Activated naive CD4-positive, alpha-beta T cell treated with anti-CD3 and anti-CD28 coated beads, Interleukin-2, amount 50 U/mL, for 16 hours (primary cell): Measurements from ENCODE around the gene ABCA1.
"Not testable (repeated sequence)": the region's sequence is repeated elsewhere in the genome, so short reads cannot be mapped to it uniquely, and the experiment has no call there.

Source experiments
- DNase-seq: peaks from one replicate; pipeline ENCODE4 v3.0.0-alpha.2; 2020

Gene ABCA1

DNA sequence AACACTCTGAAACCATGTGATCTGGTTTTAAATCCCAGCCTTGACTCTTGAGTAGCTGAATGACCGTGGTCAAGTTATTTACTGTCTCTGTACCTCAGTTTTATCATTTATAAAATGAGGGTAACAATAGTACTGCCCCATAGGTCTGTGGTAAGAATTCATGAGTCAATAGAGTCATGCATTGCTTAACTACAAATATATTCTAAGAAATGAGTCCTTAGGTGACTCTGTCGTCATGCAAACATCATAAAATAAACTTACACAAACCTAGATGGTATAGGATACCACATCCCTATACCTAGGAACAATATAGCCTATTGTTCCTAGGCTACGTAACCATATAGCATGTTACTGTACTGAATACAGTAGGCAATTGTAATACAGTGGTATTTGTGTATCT, 20.3 kb upstream of the ABCA1 start:
- DNase-seq: no peak

DNA sequence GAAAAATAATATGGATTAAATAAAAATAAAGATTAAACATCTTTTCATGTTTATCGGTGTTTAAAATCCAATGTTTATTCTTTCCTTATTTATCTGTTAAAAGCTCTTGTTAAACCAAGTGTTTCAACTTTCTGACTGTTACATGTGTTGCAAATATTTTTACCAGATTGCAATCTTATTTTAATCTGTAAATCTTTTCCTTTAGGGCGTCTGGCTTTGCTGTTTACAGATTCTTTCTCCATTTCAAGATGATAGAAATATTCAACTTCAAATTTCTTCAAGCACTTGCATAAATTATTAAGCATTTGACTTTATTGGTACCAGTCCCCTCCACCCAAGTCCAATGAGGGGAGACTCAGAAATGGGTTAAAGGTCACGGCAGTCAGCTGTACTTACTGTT, 16.9 kb upstream of the ABCA1 start:
- DNase-seq: no peak

DNA sequence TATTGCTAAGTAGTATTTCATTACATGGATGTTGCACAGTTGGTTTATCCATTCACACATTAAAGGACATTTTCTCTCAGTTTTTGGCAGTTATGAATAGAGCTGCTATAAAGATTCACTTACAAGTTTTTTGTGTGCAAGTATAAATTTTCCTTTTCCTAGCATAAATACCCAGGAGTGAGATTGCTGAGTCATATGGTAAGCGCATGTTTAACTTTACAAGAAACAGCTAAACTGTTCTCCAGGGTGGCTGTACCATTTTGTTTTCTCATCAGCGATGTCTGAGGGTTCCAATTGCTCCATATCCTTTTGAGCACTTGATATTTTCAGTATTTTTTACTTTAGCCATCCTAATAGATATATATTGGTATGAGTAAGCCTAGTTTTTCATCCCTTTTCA, 16.4 kb upstream of the ABCA1 start:
- no peak for DNase-seq

DNA sequence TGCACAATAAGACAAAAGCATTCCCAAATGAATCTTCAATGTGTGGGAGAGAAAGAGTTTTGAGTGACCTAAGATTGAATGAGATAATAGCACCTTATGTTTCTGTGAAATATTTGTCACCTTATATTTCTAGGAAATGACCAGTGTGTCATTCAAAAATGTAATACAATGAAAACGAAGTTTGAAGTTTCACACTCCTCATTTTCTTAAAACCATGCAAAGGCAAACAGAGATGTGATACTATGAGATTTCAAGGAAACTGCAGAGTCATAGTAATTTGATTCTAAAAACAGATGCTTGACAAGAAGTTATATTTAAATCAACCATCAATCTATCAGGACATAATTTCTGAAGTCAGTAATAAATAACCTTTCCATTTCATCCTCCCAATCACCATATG, 13.6 kb upstream of the ABCA1 start:
- DNase-seq: no peak

DNA sequence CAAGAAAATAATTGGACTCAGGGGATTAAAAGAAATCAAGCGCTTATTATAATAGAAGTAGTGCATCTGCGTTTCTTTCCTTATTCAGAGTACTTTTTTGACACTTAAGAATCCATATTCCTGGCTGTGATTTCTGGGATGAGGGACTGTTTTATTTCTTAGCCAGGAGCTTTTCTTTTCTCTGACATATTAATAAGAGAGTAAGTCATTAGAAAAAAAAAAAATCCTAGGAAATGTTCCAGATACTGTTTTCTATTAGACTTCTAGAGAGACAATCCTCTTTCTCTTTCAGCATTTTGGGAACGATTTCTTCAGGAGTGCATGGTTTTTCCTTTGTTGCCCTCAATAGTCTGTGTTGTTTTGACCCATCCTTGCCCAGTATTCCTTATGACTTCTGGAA, 8.3 kb upstream of the ABCA1 start:
- DNase-seq: no peak

DNA sequence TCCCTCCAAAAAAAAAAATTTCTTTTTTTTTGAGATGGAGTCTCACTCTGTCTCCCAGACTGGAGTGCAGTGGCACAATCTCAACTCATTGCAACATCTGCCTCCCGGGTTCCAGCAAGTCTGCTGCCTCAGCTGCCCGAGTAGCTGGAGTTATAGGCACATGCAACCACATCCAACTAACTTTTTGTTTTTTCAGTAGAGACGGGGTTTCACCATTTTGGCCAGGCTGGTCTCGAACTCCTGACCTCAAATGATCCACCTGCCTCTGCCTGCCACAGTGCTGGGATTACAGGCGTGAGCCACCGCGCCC, 7.5 kb upstream of the ABCA1 start:
- DNase-seq: not testable (repeated sequence)

DNA sequence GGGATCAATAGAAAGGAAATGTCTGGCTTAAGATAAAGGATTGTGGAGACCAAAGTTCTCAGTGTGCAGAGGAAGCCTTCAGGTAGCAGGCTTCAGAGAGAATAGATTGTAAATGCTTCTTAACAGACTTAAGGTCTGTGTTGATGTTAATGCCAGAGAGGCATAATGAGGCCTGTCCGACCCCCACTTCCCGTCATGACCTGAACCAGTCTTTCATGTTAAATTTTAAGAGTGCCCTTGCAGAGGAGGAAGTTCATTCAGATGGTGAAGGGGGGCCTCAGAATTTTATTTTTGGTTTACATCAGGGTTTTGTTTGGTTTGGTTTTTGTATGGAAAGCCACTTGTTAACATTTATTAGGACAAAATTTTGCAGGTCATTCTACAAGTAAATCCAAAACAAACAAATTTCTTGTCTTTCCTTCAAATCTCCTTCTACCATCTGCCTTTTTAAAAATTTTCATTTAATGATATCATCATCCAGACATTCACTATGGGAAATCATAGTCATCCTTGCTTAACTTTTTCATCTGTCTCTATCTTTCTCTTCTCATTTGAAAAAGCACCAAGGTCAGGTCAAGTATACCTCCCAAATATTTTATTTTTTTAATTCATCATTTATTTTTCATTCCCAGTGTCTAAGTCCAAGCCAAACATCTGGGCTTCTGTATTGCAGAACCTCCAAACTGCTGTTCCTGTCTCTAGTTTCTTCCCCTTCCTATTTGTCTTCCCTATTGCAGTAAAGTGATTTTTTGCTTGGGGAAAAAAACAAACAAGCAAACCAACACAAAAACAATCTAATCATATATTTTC, 6.9 kb upstream of the ABCA1 start:
- no peak for DNase-seq

DNA sequence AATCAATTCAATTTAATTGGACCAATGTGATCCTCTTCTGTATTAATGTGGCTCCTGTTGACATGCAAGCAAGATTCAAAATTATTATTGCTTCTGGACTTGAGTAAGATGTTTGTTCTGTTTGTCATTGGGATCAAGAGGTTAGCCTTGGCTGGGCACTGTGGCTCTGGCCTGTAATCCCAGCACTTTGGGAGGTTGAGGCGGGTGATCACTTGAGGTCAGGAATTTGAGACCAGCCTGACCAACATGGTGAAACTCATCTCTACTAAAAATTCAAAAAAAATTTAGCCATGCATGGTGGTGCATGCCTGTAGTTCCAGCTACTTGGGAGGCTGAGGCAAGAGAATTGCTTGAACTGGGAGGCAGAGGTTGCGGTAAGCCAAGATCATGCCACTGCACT, 5.1 kb upstream of the ABCA1 start:
- not testable (repeated sequence) for DNase-seq

DNA sequence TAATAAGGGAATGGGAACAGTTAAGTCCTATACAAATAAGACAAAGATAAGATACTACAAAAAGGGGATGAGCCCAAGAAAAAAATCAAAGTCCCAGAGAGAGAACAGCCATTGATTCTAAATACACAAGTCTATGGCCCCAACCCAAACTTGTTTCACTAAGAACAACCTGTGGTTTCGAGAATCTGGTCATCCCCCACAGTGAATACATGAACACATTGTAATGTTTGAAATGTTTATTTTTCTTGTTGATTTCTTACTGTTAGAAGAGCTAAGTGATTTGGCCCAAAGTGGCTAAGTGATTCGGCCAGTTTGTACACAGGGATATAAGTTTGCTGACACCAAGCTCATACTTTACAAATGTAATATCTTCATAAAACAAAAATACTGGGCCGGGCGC, 3.3 kb upstream of the ABCA1 start:
- DNase-seq: no peak

DNA sequence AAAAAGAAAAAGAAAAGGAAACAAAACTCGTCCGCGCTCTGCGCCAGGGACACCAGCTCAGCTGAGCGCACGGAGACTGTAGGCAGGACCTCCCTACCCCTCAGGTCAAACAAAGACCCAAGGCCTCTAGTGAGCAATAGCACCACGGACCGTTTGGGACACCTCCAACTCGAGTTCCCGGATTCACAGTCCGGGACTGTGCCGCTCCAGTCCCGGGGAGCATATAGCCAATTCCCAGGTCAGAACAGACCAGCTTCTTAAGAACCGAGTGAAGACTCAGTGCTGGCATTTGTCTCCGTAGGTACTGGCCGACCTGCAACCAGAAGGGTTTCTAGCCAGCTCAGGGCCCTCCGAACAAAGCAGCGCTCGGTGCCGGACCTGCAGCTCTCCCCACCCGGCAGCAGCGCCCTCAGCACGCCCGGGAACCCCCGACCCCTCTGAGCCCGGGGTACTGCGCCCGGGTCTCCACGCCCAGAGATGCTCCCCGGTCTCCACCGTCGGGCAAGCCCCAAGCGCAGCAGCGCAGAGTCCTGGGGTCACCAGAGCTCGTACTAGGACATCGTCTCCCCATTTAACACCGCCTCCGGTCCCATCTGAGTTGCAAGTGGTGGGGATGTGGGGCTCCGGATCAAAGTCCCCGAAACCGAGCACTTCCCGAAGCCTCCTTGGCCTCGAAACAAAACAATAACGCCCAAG, 591 bp downstream of the ABCA1 start:
- DNase-seq: peak; percentile 31

DNA sequence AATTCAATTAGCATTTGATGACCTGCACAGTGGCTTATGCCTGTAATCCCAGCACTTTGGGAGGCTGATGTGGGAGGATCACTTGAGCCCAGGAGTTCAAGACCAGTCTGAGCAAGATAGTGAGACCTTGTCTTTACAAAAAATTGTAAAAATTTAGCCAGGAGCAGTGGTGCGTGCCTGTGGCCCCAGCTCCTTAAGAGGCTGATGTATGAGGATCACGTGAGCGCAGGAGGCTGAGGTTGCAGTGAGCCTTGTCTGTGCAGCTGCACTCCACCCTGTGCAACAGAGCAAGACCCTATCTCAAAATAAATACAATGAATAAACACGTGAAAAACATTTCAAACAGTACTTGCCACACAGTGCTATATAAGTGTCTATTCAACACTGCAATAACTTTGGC, 4.2 kb downstream of the ABCA1 start:
- DNase-seq: no peak

DNA sequence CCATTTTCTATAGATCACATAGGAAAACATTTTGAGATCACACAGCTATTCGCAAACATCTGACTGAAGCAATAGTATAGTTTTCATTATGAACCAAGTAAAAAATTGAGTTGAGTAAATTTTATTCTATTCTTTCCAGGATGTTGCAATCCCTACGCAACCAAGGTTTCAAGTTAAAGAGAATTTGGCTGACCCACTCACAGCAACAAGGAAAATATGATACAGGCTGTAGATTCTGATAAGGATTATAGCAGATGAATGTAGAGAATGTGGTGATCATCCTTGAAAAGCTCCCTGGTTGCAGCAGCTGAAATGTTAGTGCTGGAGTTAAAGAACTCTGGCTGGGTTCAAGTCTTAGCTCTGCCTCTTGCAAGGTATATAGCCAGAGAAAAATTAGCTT, 4.7 kb downstream of the ABCA1 start:
- DNase-seq: no peak

DNA sequence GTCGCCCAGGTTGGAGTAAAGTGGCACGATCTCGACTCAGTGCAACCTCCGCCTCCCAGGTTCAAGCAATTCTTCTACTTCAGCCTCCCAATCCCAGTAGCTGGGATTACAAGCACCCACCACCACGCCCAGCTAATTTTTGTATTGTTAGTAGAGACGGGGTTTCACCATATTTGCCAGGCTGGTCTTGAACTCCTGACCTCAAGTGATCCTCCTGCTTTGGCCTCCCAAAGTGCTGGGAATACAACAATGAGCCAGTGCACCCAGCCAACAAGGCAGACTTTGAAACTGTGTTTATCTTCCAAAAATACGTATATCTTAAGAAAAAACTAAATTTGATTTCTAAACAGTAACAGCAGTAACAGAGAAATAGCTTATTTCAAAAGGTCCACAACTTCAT, 5.2 kb downstream of the ABCA1 start:
- not testable (repeated sequence) for DNase-seq

DNA sequence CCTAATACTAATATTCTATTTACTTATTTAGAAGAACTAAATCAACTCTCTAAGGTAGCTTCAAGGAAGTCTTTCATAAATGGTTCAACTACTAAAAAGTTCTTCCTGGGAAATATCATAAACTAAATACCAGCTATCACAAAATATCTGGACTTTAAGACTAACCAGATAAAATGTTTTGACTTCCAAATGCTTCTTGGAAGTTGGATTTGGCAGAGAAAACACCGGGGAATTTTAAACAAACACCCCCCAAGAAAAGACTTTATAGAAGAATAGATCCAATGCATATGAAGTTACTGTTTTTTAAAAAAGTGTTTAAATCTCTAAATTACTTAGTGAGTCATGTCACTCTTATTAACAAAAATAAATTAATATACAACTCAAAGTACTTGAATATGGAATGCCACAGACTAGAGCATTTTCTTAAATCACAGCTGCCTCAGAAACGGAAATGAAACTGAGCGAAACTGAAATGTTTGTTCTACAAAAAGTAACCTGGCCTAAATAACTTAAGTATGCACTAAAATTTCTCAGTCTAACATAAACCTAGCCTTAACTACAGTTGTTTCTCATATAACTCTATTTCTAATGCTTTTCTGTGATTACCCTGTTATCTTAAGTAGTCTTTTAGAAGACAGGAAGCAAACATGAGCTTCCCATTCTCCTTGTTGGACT, 6.8 kb downstream of the ABCA1 start:
- no peak for DNase-seq

DNA sequence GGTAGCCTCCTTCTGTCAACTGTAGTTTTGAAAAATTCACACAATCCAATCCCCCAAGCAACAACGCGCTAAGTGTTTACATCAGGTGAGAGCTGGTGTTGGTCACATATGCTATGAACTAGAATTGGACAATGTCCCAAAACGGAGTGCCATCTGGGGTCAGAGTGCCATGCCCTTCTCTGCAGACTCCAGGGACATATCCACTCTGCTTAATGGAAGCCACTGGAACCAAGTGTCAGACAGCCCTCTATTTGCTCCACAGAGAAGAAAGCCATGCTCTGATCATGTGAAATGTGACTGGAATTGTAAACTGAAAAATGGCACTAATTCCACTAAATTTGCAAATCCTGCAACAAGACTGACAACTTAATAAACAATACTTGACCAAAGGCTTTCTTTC, 12.2 kb downstream of the ABCA1 start:
- DNase-seq: no peak

DNA sequence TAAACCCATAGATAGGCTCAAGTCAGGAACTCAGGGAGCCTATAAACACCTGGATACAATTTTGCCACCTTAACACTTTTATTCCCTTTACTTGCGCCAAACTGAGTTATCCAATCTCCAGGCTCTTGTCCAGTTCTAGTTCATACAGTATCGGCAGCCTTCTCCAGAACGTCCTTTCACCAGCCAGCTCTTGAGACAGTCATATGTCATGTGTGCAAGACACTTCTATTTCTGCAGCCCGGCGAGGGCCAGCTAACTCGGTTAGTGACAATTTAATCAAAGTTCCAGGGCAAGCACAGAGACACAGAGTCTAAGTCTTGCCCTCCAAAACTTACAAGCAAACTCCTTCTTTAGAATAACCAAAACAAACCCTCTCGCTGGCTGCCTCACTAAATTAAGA, 12.9 kb downstream of the ABCA1 start:
- DNase-seq: no peak

DNA sequence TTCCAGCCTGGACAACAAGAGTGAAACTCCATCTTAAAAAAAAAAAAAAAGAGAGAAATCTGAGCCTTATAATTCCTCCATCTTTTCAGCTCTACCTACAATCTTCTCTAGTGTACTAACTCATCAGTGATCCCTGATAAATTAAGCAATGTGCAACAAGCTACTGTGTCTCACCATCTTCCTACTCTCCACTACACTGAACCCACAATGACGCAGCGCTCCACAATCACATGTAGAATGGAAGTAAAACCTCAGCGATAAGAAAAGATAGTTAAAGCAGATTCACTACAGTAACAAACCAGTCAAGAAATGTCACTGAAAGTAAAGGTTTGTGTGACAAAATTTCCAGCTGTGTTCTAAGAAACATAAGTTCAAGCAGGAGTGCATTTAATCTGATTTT, 13.5 kb downstream of the ABCA1 start:
- DNase-seq: no peak

DNA sequence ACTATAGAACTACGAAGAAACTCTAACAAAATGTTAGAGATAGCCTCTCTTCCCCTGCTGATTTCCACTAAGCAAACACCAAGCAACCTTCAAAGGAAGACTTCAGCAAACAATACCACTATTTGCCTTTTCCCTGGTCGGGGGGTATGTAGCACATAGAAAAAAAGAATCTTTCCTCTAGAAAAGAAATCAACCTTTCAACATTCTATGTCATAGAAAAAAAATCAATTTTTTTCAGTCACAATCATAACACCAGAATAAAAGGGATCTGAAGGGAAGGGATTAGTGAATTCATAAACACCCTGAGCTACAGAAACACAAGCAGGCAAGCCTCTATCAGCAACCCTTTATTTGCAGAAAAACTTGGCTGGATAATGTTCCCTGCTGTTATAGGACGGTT, 15.3 kb downstream of the ABCA1 start:
- no peak for DNase-seq

DNA sequence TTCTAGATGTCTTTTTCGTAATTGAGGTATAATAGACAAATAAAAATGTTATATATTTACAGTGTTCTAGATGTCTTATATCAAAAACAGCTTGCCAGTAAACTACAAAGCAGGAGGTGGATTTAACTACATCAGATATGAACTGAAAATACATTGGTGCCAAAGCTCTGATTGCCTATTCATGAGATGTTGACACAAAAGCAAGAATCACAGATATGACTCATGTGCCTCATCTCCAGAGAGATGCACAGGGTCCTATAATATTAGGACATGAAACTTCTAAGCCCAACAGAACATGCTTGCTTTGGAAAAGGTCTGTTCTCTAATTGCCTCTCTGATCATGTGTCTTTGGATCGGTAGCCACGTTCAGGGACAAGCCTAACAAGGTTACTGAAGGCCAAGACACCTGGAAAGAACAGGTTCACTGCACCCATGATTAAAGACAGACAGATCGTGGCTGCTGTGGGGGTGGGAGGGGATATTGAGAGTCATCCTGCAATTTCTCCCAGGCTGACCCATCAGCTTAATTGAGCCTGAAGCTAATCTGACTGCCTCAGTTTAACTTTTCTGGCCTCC, 16.8 kb downstream of the ABCA1 start:
- DNase-seq: no peak

DNA sequence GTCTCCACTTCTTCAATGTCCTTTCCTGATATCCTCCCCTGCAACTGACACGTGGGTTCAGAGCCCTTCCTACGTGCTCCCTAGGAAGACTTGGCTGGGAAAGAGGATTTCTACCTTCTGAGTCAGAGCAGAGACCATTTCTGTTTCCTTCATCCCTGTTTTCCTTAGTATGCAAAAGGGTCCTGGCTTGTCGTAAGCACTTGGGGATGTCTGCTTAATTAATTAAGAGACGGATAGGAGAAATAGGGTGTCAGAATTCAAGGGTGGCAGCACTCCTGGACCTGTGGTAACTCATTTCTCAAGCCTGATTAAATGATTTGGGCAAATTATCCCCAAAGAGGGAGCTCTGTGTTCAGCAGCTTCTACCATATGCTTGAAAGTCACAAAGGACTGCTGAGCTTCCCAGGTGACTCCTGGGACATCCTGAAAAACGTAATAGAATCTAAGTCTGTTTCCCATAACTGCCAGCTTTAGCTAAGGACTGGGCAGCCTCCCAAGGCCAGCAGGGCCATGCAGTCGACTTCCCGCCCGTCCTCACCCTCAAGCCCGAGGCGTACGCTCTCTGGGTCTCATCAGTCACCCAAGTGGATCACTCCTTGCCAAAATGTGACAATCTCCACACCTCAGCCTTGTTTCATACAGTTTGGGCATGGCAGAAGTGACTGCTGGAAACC, 20.5 kb downstream of the ABCA1 start:
- no peak for DNase-seq

DNA sequence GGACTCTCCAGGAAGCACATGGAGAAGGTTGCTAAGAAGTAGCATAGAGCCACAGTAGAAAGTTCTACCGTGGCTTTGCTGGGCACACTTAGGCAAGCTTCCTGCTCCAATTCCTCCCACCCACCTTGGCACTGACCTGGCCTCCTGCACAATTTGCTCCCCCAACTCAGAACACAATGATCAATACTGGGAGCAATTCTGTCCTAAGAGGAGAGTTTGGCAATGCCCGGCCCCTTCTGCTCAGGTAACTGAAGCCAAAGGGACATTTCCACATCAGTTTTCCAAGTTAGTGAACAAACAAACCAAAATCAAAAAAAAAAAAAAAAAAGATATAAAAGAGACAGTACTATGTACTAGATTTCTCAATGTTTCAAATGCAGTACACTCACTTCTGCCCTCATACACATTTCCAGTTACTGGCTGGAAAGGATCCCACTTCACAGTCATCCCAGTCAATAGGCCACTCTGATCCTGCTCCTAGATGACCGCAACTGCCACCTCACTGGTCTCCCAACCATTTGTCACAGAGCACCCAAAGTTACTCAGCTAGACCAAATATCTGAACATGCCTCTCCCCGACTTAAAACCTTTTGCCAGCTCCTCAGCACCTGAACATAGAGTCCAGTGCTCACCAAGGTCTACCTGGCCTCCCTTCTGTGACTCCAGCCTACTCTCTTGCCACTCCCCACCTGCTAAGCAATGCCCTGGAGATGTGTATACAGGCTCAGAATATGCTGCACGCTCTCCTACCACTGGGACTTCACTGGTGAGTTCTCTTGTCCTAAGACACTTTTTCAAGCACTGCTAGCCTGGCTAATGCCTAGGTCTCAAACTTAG, 21.3 kb downstream of the ABCA1 start:
- DNase-seq: no peak

DNA sequence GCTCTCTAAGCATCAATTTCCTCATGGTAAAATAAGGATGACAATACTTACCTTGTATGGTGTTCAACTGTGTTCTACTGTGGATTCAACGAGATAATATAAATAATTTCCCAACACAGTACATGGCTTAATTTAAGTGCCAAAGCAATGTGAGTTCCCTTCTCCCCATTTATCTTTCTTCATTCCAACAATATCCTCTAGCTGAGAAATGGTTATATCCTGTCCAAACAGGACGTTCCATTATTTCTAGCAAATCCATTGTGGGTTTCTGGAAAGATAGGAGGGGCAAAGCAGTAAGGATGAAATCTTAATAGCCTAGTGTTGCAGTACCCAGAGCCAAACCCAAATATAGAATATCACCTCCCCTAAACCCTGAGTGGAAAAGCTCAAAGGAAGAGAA, 22.0 kb downstream of the ABCA1 start:
- DNase-seq: no peak
